Measurements from ENCODE around the gene DNAJC16.

DNAJC16 gene

GRCh38 chr1:15609631-15610030 is 83.0 kb downstream of the DNAJC16 start:
- TF ChIP-seq CTCF (IDR thresholded peaks at IDR 0.05; ENCODE audit: low read depth, low read length, missing control alignments), result no peak
- no peak overlapping the region for H3K4me3 ChIP-seq (ENCODE audit: low read depth, low read length)
- no peak for DNase-seq (ENCODE audit: low read depth)

- TF ChIP-seq CTCF (IDR thresholded peaks at IDR 0.05; ENCODE audit: low read depth, low read length, missing control alignments), result no peak
- no peak for DNase-seq (ENCODE audit: low read depth)
- no peak overlapping the region for H3K4me3 ChIP-seq (ENCODE audit: low read depth, low read length)
Measured at GRCh38 chr1:15610167-15610566, 83.5 kb downstream of the DNAJC16 start.

- TF ChIP-seq CTCF (IDR thresholded peaks at IDR 0.05; ENCODE audit: low read depth, low read length, missing control alignments), result no peak
- no peak for DNase-seq (ENCODE audit: low read depth)
- peak overlapping the region; percentile 74 for H3K4me3 ChIP-seq (ENCODE audit: low read depth, low read length)
Measured at GRCh38 chr1:15616373-15617172, 89.9 kb downstream of the DNAJC16 start.

GRCh38 chr1:15617173-15618076 is 90.8 kb downstream of the DNAJC16 start, which contains the start of gene DDI2:
DDI2 (plus strand) TSS chr1:15617458; CDS start chr1:15617671, 213 bp downstream.
- peak; percentile 74 for DNase-seq (ENCODE audit: low read depth)
- TF ChIP-seq CTCF (IDR thresholded peaks at IDR 0.05; ENCODE audit: low read depth, low read length, missing control alignments), result no peak
- peak within 1 kb of the TSS; percentile 74 for H3K4me3 ChIP-seq (ENCODE audit: low read depth, low read length)

- TF ChIP-seq CTCF (IDR thresholded peaks at IDR 0.05; ENCODE audit: low read depth, low read length, missing control alignments), result no peak
- DNase-seq (ENCODE audit: low read depth), result peak; percentile 62
- H3K4me3 ChIP-seq (ENCODE audit: low read depth, low read length), result peak overlapping the region; percentile 74
Measured at GRCh38 chr1:15618077-15618654, 91.5 kb downstream of the DNAJC16 start.

- H3K4me3 ChIP-seq (ENCODE audit: low read depth, low read length), result peak overlapping the region; percentile 74
- no peak for TF ChIP-seq CTCF (IDR thresholded peaks at IDR 0.05; ENCODE audit: low read depth, low read length, missing control alignments)
- no peak for DNase-seq (ENCODE audit: low read depth)
Measured at GRCh38 chr1:15618655-15619525, 92.2 kb downstream of the DNAJC16 start.

Data from GM12864 (cell line).